Body of pancreas (tissue), 4 donors: ENCODE data around the gene HPN. TPM values are rescaled to one million over a fixed set of nuclear protein-coding genes. Genes with fewer than 3 reads are reported as not detected.
A peak's percentile ranks its signal among the peaks of the same experiment; 100 is the strongest.

ENCODE experiments used
- ATAC-seq: fragments of 150-250 bp; one replicate; pipeline ENCODE4 v1.9.1; 2016
- DNase-seq, 4 donors: peaks; one replicate each; pipeline ENCODE4 v3.0.0-alpha.2; 2019
- H3K27ac ChIP-seq, 4 donors: fragments of 200-600 bp; sonication (generic); 1 replicate in 3 of 4; 2 replicates in 1 of 4; pipeline versions ENCODE4 v1.5.1 to v1.6.1; 2016 to 2019; ENCODE audit warnings: mild to moderate bottlenecking in 1 of 4, mixed read lengths in 1 of 4, moderate library complexity in 1 of 4
- H3K27me3 ChIP-seq, 2 donors: fragments of 200-600 bp; sonication (generic); one replicate each; pipeline ENCODE4 v1.6.0; 2016; ENCODE audit warnings: mild to moderate bottlenecking in 1 of 2
- H3K36me3 ChIP-seq, 2 donors: fragments of 200-600 bp; sonication (generic); replicated peaks in 1 of 2; 2 replicates each; pipeline ENCODE4 v1.5.1; 2016; ENCODE audit warnings: low read depth in 2 of 2; ENCODE audit not compliant: insufficient read depth in 1 of 2
- H3K4me1 ChIP-seq: fragments of 200-600 bp; sonication (generic); one replicate; pipeline ENCODE4 v1.6.0; 2016
- H3K4me3 ChIP-seq, 2 donors: fragments of 200-600 bp; sonication (generic); 1 replicate in 1 of 2; 2 replicates in 1 of 2; pipeline ENCODE4 v1.5.1; 2016 to 2019
- H3K9me3 ChIP-seq, 3 donors: fragments of 200-600 bp; sonication (generic); 1 replicate in 2 of 3; 2 replicates in 1 of 3; pipeline ENCODE4 v1.5.1; 2016
- POLR2A ChIP-seq, 3 donors: fragments of 450-650 bp; IDR thresholded peaks; one replicate each; pipeline ENCODE4 v1.6.1; 2016; ENCODE audit warnings: antibody characterized with exemption in 3 of 3, mild to moderate bottlenecking in 2 of 3
- WGBS, 2 donors: methylation state at CpG; one replicate each; pipeline ENCODE4 v1.1.5; 2017; 5-methylcytosine and 5-hydroxymethylcytosine counted together
- intact Hi-C: fragments of 100-400 bp; cut with DNase I; formaldehyde crosslinking; loops from one replicate; pipeline ENCODE4 v1.15.1; 2023
- total RNA-seq, 2 donors: library from RNA; depleted of rRNA; stranded (reverse); fragments of >200 nt; gene quantifications; one replicate each; pipeline ENCODE4 v1.1.0, GENCODE V29; 2016
- TF ChIP-seq, protein P1 (sequence below), 7 experiments: fragments of 450-650 bp in 4 of 7; fragments of 200-600 bp in 3 of 7; sonication (generic) in 3 of 7; IDR thresholded peaks; one replicate each; pipeline ENCODE4 v1.5.1; 2016 to 2019; ENCODE audit warnings: antibody characterized with exemption in 7 of 7

The HPN gene
- total RNA-seq, 2 donors from 2014 or later, result 135 to 289 TPM

GRCh38 chr19:35094656-35095055 lies 53.1 kb downstream of the HPN start:
- no peak for ATAC-seq
- intact Hi-C loops, result no loop called here
- no peak overlapping the region for H3K27ac ChIP-seq
- no peaks in the 10 kb centered on the region for H3K9me3 ChIP-seq
- no peaks in the 10 kb centered on the region for H3K36me3 ChIP-seq
- H3K27me3 ChIP-seq, result no peaks in the 10 kb centered on the region
- no peak for DNase-seq
- no peak for TF ChIP-seq POLR2A (IDR thresholded peaks at IDR 0.05)
- TF ChIP-seq, protein P1, sequence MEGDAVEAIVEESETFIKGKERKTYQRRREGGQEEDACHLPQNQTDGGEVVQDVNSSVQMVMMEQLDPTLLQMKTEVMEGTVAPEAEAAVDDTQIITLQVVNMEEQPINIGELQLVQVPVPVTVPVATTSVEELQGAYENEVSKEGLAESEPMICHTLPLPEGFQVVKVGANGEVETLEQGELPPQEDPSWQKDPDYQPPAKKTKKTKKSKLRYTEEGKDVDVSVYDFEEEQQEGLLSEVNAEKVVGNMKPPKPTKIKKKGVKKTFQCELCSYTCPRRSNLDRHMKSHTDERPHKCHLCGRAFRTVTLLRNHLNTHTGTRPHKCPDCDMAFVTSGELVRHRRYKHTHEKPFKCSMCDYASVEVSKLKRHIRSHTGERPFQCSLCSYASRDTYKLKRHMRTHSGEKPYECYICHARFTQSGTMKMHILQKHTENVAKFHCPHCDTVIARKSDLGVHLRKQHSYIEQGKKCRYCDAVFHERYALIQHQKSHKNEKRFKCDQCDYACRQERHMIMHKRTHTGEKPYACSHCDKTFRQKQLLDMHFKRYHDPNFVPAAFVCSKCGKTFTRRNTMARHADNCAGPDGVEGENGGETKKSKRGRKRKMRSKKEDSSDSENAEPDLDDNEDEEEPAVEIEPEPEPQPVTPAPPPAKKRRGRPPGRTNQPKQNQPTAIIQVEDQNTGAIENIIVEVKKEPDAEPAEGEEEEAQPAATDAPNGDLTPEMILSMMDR (IDR thresholded peaks at IDR 0.05), result no peak
- no peak overlapping the region for H3K4me3 ChIP-seq
- peaks cover 34% of the 10 kb centered on the region for H3K4me1 ChIP-seq
- WGBS, 2 donors, result 87 to 88% methylated on average over 4 of the region's 4 CpGs

GRCh38 chr19:35095667-35096368 lies 54.3 kb downstream of the HPN start:
- H3K9me3 ChIP-seq, result no peaks in the 10 kb centered on the region
- H3K4me3 ChIP-seq, result no peak overlapping the region
- H3K4me1 ChIP-seq, result peaks cover 24% of the 10 kb centered on the region
- intact Hi-C loops, result no loop called here
- H3K27me3 ChIP-seq, result no peaks in the 10 kb centered on the region
- TF ChIP-seq, protein P1 (IDR thresholded peaks at IDR 0.05), result no peak
- no peak for TF ChIP-seq POLR2A (IDR thresholded peaks at IDR 0.05)
- ATAC-seq, result no peak
- H3K27ac ChIP-seq, result peak overlapping the region in 1 of 4 donors; percentile 30
- peak in 1 of 4 donors; percentile 29 for DNase-seq
- WGBS, 2 donors, result 72 to 74% methylated on average over 8 of the region's 8 CpGs
- no peaks in the 10 kb centered on the region for H3K36me3 ChIP-seq

- WGBS, 2 donors, result 42 to 47% methylated on average over 11 to 29 of the region's 29 CpGs
- H3K4me3 ChIP-seq, result no peak overlapping the region
- H3K9me3 ChIP-seq, result no peaks in the 10 kb centered on the region
- intact Hi-C loops, result no loop called here
- peaks cover 12% of the 10 kb centered on the region for H3K4me1 ChIP-seq
- DNase-seq (peak; percentile 88 to 95 (median 92)), ATAC-seq (peak; percentile 91)
- no peaks in the 10 kb centered on the region for H3K36me3 ChIP-seq
- H3K27me3 ChIP-seq, result no peaks in the 10 kb centered on the region
- H3K27ac ChIP-seq, result peak overlapping the region; percentile 34 to 65 (median 63)
- TF ChIP-seq, protein P1 (IDR thresholded peaks at IDR 0.05), result peak in 1 of 7 experiments; percentile 4
- TF ChIP-seq POLR2A (IDR thresholded peaks at IDR 0.05), result peak in 1 of 3 donors; percentile 16
Measured at GRCh38 chr19:35098413-35099049, 57.0 kb downstream of the HPN start.

- Histone ChIP-seq H3K27me3 (no peaks in the 10 kb centered on the region), H3K4me3 (no peak overlapping the region), H3K36me3 (no peaks in the 10 kb centered on the region), H3K4me1 (peaks cover 12% of the 10 kb centered on the region), H3K27ac (peak overlapping the region in 2 of 4 donors; percentile 63), H3K9me3 (no peaks in the 10 kb centered on the region)
- intact Hi-C loops, result no loop called here
- TF ChIP-seq POLR2A (IDR thresholded peaks at IDR 0.05), result no peak
- TF ChIP-seq, protein P1 (IDR thresholded peaks at IDR 0.05), result no peak
- WGBS, 2 donors, result 85 to 86% methylated on average over 10 to 20 of the region's 21 CpGs
- ATAC-seq (no peak), DNase-seq (no peak)
Measured at GRCh38 chr19:35099155-35099896, 57.8 kb downstream of the HPN start.
